ENCODE measurements around the gene NDUFAF8. TPM values are rescaled to one million over a fixed set of nuclear protein-coding genes. Genes with fewer than 3 reads are reported as not detected.

The NDUFAF8 gene
- total RNA-seq, 1 donor from 2014 or later, result 31.6 TPM

DNA sequence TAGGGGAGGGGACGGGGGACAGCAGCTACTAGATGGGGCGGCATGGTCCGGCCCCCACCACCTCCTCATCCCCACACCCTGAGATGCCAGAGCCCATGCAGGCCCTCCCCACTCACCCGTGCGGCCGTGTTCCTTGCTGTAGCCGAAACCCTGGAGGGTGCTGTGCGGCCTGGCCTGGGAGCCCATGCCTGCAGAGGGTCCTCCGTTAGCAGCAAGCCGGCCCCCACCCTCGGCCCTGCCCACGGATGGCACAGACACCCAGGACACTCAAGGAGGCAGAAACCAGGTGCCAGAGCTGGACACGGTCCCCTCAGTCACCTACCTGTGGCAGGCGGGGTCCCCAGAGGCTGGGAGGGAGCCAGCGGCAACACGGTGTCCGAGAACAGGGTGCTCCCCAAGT is 5.8 kb upstream of the NDUFAF8 start:
- Histone ChIP-seq H3K27me3 (ENCODE audit: control insufficient read depth, insufficient read depth, low read length) (no peaks in the 10 kb centered on the region), H3K36me3 (ENCODE audit: control insufficient read depth, insufficient read depth, low read length) (peaks cover 20% of the 10 kb centered on the region), H3K4me3 (ENCODE audit: low read depth, low read length) (no peak overlapping the region)
- no peak for DNase-seq (ENCODE audit: low read depth)
- FAIRE-seq, result no peak
- TF ChIP-seq, protein P1, sequence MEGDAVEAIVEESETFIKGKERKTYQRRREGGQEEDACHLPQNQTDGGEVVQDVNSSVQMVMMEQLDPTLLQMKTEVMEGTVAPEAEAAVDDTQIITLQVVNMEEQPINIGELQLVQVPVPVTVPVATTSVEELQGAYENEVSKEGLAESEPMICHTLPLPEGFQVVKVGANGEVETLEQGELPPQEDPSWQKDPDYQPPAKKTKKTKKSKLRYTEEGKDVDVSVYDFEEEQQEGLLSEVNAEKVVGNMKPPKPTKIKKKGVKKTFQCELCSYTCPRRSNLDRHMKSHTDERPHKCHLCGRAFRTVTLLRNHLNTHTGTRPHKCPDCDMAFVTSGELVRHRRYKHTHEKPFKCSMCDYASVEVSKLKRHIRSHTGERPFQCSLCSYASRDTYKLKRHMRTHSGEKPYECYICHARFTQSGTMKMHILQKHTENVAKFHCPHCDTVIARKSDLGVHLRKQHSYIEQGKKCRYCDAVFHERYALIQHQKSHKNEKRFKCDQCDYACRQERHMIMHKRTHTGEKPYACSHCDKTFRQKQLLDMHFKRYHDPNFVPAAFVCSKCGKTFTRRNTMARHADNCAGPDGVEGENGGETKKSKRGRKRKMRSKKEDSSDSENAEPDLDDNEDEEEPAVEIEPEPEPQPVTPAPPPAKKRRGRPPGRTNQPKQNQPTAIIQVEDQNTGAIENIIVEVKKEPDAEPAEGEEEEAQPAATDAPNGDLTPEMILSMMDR (IDR thresholded peaks at IDR 0.05; ENCODE audit: insufficient read depth, low read length, severe bottlenecking), result no peak

DNA sequence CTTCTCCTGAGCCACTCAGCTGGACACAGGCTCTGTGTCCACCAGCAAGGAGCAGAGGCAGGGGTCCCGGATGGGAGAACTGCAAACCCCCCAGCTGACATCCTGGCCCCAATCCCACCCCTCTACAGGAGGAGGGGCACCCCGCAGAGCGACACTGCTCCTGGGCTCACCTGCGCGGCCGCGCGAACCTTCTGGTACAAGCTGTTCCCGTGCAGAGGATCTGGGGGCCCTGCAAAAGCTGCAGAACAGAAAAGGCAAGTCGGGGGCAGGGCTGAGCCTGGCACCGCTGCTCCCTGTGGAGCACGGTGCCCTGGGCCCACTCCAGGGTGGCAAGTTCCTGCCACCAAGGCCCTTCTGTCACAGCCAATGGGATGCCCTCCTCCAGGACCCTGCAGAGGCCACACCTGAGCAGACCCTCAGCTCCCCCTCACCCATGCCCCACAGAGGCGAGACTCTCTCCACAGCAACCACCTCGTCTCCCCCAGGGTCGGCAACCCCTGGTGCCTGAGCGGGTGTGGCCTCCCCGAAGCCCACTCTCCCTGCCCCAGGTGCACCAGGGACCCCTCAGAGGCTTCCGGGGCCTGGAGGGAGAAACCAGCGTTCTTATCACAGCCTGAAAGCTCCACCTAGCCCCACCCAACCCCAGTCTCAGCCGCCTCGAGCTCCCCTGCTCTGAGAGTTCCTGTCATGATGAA is 5.2 kb upstream of the NDUFAF8 start:
- Histone ChIP-seq H3K27me3 (ENCODE audit: control insufficient read depth, insufficient read depth, low read length) (no peaks in the 10 kb centered on the region), H3K36me3 (ENCODE audit: control insufficient read depth, insufficient read depth, low read length) (peaks cover 20% of the 10 kb centered on the region), H3K4me3 (ENCODE audit: low read depth, low read length) (no peak overlapping the region)
- DNase-seq (ENCODE audit: low read depth) (no peak), FAIRE-seq (no peak)
- TF ChIP-seq, protein P1 (IDR thresholded peaks at IDR 0.05; ENCODE audit: insufficient read depth, low read length, severe bottlenecking), result no peak

DNA sequence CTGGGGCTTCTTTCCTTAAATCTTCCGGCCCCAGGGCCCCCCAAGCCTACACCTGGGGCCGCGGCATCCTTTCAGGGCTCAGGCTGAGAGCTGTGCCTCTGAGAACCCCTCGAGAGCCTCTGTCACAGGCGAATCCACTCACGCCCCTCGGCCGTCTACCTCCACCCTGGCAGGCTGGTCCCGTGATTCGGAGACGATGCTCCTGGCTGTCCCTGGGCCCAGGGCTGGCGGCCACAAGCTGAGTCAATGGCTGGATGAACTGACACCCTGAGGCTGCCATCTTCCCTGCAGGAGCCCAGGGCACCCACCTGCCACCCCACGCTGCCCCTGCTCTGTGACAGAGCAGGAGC is 4.6 kb upstream of the NDUFAF8 start:
- DNase-seq (ENCODE audit: low read depth), result no peak
- no peak for FAIRE-seq
- Histone ChIP-seq H3K27me3 (ENCODE audit: control insufficient read depth, insufficient read depth, low read length) (no peaks in the 10 kb centered on the region), H3K36me3 (ENCODE audit: control insufficient read depth, insufficient read depth, low read length) (peaks cover 20% of the 10 kb centered on the region), H3K4me3 (ENCODE audit: low read depth, low read length) (no peak overlapping the region)
- TF ChIP-seq, protein P1 (IDR thresholded peaks at IDR 0.05; ENCODE audit: insufficient read depth, low read length, severe bottlenecking), result no peak

DNA sequence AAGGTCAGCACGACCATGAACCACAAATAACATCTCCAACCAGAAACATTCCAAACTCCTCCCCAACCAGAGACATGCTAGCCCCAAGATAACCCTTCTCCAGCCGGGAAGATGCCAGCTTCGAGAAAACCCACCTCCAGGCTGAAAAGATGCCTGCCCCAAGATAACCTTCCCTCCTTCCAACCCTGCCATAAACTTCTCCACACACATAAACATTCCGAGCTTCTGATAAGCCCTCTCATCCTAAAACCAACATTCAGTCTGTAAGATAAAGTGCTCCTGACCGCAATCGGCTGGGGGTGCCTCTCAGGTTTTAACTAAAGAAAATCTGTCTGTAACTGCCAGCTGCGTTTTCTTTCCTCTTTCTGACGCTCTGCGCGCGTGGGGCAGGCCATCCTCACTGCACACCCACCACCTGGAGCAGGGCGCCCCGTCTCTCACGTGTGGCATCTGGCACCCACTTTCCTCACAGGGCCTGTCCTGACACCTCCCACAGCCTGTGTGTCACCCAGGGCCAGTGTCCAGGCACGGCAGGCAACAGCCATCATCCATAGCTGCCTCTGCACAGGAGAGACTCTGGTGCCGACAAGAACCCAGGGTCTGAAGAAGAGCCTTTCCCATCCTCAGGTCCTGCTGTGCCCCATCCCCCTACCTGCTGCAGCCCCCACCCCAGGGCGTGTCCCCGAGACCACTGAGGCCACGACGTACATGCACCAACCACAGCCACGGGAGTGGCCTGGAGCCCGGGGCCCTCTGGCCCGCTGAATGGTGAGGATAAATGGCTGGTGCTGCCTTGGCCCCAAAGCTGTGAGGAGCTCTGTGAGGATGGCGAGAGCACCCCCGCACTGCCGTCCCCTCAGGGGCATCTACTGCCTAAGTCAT is 3.9 kb upstream of the NDUFAF8 start:
- TF ChIP-seq, protein P1 (IDR thresholded peaks at IDR 0.05; ENCODE audit: insufficient read depth, low read length, severe bottlenecking), result no peak
- Histone ChIP-seq H3K4me3 (ENCODE audit: low read depth, low read length) (no peak overlapping the region), H3K36me3 (ENCODE audit: control insufficient read depth, insufficient read depth, low read length) (peaks cover 20% of the 10 kb centered on the region), H3K27me3 (ENCODE audit: control insufficient read depth, insufficient read depth, low read length) (no peaks in the 10 kb centered on the region)
- no peak for FAIRE-seq
- no peak for DNase-seq (ENCODE audit: low read depth)

DNA sequence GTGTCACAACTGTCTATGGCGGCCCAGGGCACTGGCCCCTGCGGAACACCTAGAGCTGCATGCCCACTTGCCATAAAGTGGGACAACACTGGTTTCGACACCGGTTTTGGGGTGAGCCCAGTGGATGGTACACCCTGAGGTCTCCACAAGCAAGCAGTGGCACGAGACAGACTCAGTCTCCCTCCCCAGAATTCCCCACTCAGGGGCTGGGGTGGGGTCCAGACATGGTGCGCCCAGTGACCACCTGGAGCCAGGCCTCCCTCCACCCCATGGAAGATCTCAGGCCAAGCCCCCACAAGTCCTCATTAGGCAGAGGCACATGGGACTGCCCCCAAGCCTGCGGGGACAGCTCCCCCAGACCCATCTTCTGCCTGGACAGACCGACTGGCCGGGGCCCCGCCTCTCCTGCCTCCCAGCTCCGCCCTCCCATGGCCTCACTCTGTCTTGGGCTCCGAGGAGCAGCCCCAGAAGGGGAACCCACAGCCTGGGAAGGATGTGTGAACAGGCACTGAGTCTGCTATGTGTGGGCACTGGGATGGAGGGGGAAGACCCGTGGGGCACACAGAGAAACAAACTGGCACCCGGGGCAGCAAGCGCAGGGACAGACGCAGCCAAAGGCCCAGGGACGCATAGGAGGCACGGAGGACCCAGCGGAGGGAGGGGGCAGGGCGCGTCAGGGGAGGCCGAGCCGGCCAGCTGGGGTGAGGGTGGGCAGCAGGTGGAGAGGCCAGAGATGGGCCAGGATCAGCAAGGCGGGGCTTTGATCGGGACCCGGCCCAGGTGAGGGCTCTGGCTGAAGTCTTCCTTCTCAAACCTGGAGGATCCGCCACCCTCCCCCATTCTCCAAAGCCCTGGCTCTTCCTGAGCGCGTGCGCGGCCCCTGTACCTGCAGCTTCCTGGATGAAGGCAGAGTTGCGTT is 3.0 kb upstream of the NDUFAF8 start:
- H3K27me3 ChIP-seq (ENCODE audit: control insufficient read depth, insufficient read depth, low read length), result no peaks in the 10 kb centered on the region
- no peak overlapping the region for H3K4me3 ChIP-seq (ENCODE audit: low read depth, low read length)
- peaks cover 20% of the 10 kb centered on the region for H3K36me3 ChIP-seq (ENCODE audit: control insufficient read depth, insufficient read depth, low read length)
- DNase-seq (ENCODE audit: low read depth) (no peak), FAIRE-seq (no peak)
- TF ChIP-seq, protein P1 (IDR thresholded peaks at IDR 0.05; ENCODE audit: insufficient read depth, low read length, severe bottlenecking), result no peak

All from bronchial epithelial cell (primary cell).